Stimulated activated CD4-positive, alpha-beta T cell treated with anti-CD3 and anti-CD28 coated beads, TNF-alpha, amount 100 ng/mL, for 4 hours (primary cell): ENCODE measurements around the gene USP22.

Experiments
- DNase-seq, 3 experiments: peaks; one replicate each; pipeline ENCODE4 v3.0.0-alpha.2; 2020; ENCODE audit warnings: low read depth in 3 of 3

Gene USP22

DNA sequence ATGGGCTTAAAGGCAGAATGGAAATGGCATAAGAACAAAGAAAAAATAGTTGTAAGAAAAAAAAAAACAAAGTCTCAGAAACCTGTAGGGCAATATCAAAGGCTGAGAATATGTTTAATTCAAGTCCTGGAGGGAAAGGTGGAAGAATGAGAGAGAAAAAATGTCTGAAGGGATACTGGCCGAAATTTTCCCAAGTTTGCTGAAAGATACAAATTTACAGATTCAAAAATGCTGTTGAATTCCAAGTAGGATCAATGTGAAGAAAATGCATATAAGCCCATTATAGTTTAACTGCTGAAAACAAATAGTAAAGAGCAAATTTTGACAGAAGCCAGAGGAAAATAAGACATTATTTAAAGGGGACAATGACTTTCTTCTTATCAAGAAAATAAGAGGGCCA lies 6.6 kb upstream of the USP22 start:
- no peak for DNase-seq

DNA sequence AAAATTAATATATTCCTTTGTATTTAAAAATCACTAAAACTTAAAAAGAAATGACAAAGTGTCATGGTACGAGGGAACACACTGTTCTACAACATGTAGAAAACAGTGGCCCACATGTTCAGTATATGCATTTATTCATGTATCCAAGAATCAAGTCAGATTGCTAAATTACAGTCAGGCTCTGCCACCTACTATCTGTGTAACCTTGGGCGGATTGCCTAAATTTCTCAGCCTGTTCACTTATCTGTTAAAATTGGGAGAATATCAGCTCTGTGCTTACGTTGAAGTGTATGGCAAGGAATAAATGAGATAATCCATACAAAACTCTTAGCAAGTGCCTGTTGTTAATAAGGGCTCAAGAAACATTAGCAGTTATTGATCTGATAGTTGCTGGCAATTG lies 3.4 kb upstream of the USP22 start:
- DNase-seq: no peak

DNA sequence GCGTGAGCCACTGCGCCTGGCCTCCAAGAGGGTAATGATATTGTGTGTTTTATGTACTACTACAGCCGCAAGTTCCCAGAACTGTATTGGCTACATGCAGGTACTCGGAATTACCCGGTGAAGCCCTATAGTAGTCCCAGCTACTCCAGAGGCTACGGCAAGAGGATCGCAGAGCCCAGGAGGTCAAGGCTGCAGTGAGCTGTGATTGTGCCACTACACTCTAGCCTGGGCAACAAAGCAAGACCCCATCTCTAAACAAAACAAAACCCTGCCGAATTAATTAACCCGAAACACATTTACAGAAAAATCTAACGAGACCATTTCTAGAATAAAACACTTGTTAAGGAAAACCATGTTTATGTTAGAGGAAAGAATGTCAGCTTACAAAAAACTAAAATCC lies 2.2 kb upstream of the USP22 start:
- DNase-seq: no peak

DNA sequence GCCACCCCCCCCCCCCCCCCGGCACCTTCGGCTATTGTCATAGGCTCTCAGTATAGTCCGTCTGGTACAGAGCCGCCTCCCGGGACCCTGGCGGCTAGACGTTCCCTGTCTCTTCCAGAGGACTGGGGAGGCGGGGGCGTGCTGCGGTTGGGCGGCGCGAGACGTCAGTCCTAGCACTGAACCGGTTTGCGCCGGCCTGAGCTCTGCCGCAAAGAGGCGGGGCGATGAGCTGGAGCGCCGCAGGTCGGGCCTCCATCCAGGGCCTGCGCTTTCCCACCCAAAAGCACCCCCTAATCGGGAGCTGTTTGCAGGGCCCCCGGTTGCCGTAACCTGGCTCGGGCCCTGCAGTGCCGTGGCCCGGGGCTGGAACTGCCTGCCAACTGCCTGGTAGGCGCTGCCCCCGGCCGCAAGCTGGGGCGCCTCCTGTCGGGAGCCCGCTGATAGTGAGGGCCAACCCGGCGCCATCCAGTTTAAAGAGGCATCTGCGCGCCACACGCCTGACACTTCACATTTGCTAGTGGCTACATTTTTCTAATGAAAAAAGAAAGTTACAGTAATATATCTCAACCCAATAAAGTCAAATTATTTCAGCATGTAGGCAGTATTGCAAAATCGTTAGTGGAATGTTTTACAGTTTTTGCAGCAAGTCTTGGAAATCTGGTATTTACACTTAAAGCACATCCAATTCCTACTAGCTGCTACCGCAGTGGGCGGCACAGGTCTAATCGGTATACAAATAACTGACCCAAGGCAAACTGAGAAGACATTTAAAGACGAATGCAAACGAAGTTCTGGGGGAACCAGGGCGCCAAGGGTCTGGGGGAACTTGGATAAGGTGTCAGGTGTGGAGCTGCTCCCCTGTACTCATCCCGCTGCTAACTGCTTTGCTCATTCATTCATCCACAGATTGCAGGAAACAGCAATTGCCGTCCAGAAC lies 753 bp upstream of the USP22 start:
- DNase-seq: peak; percentile 86 to 93 (median 91)

DNA sequence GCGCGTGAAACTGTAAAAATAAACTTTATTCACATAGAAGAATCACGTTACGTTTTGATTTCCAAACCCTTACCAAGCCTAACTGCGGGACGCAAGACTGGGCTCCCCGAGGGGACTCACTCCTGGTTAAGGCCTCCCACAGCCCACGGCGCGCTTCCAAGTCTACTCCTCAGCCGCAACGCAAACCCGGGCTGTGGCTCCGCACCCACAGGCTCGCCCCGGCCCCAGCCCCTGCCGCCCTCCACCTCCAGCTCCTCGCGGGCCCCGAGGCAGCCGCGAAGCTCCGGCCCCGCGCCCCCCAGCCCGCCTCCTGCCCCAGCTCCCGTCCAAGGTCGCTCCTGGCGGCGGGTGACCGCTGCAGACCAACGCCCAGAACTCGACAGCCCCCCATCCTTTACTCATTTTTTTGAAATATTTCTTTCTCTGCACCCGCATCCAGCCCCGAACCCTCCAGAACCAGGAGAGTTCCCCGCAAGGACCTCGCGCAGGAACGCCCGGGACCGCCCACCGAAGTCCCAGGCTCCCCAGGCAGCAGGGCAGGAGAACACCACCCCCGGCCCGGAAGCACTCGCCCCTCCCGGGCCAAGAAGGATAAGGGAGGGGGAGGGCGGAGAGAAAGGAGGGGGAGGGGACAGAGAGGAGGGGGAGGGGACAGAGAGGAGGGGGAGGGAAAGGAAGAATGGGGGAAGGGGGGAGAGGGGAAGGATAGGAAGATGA lies 912 bp downstream of the USP22 start:
- DNase-seq: peak; percentile 52 to 55 (median 52)

DNA sequence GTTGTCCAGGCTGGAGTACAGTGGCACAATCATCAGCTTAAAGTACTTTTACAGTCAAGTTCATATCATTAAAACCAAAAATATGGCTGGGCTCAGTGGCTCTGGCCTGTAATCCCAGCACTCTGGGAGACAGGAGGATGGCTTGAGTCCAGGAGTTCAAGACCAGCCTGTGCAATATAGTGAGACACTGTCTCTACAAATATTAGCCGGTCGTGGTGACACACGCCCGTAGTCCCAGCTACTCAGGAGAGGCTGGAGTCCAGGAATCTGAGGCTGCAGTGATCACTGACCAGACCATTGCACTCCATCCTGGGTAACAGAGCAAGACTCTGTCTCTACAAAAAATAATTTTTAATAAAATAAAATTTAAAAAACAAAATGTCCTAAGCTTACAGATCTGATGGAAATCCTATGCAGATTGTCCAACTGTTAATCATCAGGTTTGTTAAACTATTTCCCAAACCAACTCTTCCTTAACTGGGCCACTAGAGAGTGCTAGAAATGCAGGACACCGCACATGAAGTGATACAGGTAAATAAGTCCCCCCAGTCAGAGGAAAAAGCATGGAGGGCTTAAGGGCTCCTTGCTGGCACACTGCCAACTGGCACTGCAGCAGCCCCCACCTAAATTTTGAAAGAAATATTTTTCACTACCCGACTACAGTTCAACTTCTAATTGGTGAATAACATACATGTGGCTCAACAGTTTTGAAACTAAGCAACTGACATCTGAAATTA lies 2.8 kb downstream of the USP22 start:
- DNase-seq: peak in 1 of 3 experiments; percentile 9

DNA sequence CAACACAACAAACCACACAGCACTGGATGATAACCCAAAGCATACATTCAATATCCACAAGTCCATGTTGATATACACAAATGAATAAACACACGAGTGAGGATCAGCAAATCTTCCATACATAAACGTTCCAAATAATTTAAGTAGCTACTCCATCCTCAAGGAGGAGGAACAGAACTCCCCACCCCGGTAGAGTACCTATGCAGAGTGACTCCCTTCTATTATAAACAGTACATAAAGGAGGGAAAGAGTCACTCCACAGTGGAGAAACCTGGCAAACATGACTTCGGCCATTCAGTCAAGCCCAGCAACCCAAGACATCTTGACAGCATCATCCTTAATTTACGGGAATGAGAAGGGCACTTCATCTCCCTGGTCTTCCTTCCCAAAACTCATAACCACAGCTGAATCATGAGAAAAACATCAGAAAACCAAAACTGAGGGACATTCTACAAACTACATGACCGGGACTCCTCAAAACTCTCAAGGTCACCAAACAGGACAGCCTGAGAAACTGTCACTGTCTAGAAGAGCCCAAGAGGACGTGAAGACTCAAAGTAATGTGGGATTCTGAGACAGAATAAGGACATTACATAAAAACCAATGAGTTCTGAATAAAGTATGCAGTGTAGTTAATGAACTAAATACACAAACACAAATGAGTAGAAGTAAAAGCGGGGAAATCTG lies 5.6 kb downstream of the USP22 start:
- no peak for DNase-seq

DNA sequence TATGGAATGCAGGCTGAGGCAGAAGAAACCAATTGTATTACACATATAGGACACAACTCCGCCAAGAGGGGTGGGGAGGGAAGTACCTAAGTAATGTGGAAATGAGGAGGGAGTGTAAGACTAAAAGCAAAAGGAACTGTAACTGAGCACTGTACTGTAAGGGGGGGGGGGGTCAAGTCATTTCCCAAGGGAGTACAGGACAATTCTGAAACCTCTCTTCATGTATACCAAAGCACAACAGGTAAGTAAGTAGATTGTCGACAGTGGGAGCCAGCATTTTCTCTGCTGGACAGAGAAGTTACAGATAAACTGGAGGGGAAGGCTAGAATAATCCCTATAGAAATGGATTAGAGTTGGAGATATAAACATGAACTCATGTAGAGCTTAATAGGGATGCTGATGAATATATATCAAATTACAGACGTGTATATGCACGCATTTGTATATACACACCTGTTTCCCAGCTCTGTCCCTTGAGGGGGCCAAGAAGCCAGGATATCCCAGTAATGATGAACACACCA lies 6.4 kb downstream of the USP22 start:
- no peak for DNase-seq

DNA sequence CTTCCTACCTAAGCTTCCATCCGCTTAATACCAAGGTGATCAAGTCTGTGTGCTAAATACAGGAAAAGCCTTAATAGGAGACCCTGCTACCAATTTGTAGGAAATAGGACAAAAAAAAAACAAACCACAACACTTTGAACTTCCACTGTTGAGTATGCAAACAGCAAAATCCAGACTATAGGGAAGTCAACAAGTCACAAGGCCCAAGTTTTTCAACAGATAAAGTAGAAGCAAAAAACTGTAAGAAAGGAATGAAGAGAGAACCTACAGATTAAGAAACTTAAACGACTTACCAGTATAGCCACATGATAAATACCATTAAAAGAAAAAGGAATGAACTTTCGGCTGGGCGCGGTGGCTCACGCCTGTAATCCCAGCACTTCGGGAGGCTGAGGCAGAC lies 7.4 kb downstream of the USP22 start:
- no peak for DNase-seq

DNA sequence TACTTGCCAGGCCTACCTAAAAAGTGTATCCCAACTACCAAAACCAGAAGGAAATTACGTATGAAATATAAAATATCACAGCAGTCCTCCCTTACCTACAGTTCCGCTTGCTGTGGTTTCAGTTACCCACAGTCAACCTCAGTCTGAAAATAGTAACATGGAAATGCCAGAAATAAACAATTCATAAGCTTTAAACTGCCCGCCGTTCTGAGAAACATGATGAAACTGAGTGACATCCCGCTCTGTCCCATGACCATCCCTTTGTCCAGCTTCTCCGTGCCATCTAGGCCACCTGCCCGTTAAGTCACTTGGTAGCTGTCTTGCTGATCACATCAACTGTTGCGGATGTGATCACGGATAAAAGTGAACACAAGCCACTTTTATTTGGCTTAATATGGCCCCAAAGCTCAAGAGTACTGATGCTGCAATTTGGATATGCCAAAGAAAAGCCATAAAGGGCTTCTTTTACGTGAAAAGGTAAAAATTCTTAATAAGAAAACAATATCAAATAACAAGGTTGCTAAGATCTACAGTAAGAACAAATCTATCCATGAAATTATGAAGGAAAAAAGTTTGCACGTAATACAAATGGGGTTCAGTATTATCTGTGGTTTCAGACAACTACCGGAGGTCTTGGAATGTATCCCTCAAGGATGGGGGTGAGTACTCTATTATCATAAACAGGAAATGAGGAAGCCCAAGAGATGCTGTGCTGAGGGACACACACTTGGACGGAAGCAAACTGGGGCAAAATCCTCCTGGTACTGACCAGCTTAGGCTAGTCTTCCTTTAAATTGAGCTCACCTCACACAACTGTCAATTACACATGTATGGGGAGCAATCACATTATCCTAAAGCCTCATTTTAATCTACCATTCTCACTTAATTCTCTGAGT lies 8.2 kb downstream of the USP22 start:
- DNase-seq: no peak

DNA sequence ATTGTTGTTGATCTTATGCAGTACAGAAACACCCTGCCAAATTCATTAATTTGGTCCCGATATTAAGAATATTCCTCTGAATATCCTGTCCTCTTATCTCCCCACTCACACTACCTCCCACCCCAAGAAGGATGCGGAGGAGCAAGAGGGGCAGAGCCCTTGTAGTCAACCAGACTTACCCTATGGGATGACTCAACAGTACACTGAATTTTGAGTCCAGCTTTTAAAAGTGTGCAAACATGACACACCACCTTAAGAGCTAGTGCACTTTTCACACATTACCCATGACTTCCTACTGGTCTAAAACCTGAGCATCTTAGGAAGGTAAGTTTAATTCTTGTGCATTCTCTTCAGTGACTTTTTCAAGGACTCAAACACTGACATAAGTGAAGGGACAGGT lies 9.5 kb downstream of the USP22 start:
- no peak for DNase-seq

DNA sequence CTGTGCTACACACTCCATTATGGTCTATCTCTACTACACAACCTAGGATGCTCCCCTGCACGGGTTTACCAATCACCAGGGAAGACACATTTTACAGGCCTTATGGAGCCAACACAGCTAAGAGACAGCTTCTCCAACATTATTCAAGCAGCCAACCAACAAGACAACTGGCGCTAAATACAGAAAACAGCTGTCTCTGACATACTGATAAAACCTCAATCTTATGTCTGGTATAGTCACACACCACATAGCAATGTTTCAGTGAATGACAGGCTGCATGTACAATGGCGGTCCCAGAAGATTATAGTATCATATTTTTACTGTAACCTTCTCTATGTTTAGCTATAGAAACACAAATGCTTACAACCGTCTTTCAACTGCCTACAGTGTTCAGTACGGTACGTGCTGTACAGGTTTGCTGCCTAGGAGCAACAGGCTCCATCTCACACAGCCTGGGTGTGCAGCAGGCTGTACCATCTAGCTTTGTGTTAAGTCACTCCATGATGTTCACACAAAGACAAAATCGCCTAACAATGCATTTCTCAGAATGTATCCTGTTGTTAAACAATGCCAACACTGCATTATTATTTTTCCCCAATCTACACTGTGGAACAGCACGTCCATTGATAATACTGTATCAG lies 10.9 kb downstream of the USP22 start:
- no peak for DNase-seq

DNA sequence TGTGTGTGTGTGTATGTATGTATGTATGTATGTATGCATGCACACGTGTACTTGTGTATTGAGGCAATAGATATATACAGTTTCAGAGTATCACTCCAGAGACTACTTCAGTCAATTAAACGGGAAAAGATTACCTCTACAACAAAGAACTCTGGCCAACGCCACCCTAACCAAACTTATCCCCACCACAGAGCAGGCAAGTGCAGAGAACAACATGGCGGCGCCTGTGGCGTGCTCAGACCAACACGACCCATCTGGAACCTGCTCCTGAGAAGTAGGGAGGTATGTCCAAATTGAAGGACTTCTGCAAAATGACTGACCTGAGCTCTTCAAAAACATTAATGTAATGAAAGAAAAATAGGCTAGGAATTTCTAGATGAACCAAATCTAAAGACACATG lies 12.4 kb downstream of the USP22 start:
- DNase-seq: no peak

DNA sequence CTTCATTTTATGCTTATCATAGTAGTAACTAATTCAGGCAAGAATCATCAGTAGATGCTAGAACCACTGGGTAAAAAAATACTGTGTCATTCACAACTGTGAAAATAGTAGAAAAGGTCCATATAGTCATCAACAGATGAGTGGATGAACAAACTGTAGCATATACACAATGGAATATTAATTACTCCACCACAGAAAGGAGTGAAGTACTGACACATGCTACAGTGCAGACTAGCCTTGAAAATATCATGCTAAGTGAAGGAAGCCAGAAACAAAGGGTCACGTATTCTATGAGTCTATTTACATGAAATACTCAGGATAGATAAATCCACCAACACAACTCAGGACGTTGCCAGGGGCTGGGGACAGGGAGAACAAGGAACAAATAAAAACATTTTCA lies 13.3 kb downstream of the USP22 start:
- no peak for DNase-seq

DNA sequence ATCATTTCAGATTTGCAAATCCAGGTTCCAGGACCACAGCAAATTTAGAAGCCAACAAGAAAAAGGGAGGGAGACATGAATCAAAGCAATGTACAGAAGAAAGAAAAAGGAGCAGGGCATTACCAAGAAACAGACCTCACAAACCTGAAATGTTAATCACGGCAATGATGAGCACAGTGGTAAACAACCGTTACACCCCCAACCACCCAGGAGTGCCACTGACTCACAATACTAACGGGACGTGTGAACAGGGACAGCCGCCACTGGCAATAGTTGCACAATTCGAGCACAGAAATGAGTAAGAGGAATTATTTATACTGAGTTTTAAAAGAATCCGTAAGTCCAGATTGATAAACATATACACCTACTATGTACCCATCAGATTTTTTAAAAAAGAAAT lies 13.8 kb downstream of the USP22 start:
- DNase-seq: no peak

DNA sequence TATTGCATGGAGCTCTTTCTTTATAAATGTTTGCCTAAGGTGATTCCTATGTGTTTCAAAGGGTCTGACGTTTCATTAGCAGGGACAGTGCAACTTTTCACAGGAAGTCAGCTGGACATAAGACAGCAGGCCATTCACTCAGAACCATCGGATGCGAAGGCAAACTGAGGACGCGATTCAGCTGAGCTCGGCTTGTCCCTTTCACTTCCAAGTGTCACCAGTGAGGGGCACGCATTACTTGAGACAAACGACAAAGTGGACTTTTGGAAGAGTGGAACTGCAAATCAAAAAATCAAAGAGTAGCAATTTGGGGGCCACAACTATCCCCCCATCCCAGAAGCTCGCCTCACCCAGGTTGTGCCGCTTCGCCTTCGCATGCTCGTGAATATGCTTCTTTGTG lies 14.6 kb downstream of the USP22 start:
- DNase-seq: no peak

DNA sequence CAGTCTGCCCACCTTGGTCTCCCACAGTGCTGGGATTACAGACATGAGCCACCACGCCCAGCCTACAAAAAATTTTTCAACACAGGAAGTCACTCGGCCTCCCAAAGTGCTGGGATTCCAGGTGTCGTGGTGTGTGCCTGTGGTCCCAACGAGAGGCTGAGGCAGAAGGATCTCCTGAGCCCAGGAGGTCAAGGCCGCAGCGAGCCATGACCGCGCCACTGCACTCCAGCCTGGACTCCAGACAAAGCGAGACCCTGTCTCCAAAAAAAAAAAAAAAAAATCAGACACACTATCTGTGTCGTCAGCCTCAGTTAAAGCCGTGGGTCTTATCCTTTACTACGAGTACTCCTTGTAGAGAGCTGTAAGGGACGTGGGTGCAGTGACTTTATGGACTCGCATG lies 15.8 kb downstream of the USP22 start:
- no peak for DNase-seq

DNA sequence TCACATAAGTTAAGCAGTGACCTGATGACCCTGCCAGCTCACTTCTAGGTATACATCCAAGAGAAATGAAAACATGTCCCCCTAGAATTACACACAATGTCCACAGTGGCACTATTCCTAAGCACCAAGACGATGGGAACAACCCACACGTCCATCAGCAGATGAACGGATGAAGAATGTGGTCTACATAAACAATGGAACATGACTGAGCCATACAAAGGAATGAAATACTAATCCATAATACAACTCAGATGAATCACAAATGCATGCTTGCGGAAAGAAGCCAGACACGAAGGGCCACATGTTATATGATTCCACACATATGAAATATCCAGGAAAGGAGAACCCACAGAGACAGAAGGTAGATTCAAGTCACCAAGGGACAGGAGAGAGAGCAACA lies 17.4 kb downstream of the USP22 start:
- no peak for DNase-seq

DNA sequence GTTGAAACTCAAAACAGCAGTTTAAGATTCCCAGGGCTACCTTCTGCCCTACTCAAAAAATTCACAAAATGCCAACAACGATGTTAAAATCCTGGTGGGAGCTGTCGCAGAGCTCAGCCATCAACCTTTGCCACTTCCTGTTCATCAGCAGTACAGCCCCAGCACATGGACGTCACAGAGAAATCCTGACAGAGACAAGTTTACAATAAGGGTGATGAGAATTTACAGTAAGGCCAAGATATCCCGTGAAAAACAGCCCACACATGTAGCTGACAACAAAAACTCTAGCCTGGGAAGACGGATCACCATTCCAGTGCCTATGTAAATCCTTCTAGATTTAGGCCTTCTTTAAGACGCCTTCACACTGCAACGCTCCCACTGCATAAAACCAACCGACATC lies 18.8 kb downstream of the USP22 start:
- DNase-seq: no peak

DNA sequence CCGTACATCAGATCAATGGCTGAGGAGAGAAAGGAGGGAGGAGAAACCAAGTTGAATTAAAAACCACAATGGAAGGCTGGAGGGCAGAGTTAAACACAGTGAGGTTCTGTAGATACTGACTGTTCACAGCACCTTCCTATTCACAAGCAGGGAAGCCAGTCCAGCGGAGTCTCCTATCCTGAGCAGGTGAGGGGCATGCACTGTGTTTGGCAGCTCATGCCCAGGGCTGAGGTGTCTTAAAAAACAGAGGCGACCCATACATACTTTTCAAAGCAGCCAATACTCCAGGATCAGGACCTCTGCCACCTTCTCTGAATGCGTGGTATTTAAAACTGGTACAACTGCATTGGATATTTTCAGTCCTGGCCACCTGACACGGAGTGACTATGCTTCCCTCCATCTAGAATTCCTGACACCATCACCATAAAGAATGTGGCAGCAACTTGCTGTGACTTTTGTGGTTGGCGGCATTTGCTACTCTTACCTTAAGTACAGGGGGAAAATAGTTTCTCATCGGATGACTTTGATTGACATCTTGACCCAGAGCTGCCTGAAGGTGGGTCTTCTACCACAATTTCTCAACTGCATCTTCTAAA lies 21.5 kb downstream of the USP22 start:
- DNase-seq: no peak
